Measurements from ENCODE around the gene TOX4.
A peak's percentile ranks its signal among the peaks of the same experiment; 100 is the strongest.
"Not testable (repeated sequence)": the region's sequence is repeated elsewhere in the genome, so short reads cannot be mapped to it uniquely, and the experiment has no call there.

The TOX4 gene

GRCh38 chr14:21476925-21477681, at the start of gene TOX4, which contains the start of gene RAB2B:
Gene TOX4, plus strand, starts transcription at chr14:21477195. Its CDS starts 84 bp downstream, at chr14:21477279.
Gene RAB2B, minus strand, starts transcription at chr14:21476959. Its CDS starts 87 bp downstream, at chr14:21476872.
- peak; percentile 99 for DNase-seq (ENCODE audit: low read depth, low spot score)
- in situ Hi-C loops (cut with HindIII; ENCODE audit: low sequenced_read_pairs) = no loop called here
- peak; percentile 98 for TF ChIP-seq CTCF (IDR thresholded peaks at IDR 0.05; ENCODE audit: low read depth, low read length)
- peak within 1 kb of the TSS; percentile 90 for H3K4me3 ChIP-seq (ENCODE audit: low read depth, low read length)

GRCh38 chr14:21428930-21429329, 48.1 kb upstream of the TOX4 start:
- in situ Hi-C loops (cut with HindIII; ENCODE audit: low sequenced_read_pairs) = no loop called here
- H3K4me3 ChIP-seq (ENCODE audit: low read depth, low read length) = no peak overlapping the region
- no peak for TF ChIP-seq CTCF (IDR thresholded peaks at IDR 0.05; ENCODE audit: low read depth, low read length)
- DNase-seq (ENCODE audit: low read depth, low spot score) = peak; percentile 21

- no peak overlapping the region for H3K4me3 ChIP-seq (ENCODE audit: low read depth, low read length)
- in situ Hi-C loops (cut with HindIII; ENCODE audit: low sequenced_read_pairs) = no loop called here
- DNase-seq (ENCODE audit: low read depth, low spot score) = no peak
- no peak for TF ChIP-seq CTCF (IDR thresholded peaks at IDR 0.05; ENCODE audit: low read depth, low read length)
Measured at GRCh38 chr14:21431126-21431525, 45.9 kb upstream of the TOX4 start.

DNA sequence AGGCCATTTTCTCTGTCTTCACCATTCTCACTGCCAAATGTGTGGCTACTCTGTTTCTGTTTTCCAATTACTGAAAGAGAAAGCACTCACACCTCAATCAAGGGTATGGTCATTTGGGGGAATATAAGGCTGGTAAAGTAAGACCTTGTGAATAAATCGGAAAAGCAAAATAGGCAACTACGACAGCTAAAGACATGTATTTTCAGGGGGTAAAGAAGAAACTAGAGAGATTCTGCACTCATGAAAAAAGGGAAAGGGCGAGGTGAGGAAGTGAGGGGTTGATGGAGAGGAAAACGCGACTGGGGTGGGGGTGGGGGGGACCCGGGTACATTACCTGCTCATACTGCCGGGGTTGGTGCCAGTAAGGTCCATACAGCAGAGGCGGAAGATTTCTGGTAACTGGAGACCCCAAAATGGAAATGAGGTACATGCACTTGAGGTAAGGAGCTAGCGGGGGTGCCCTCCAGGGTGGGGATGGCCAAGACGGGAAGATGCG, 40.4 kb upstream of the TOX4 start:
- H3K4me3 ChIP-seq (ENCODE audit: low read depth, low read length) = peak overlapping the region; percentile 89
- in situ Hi-C loops (cut with HindIII; ENCODE audit: low sequenced_read_pairs) = no loop called here
- peak; percentile 18 for DNase-seq (ENCODE audit: low read depth, low spot score)
- TF ChIP-seq CTCF (IDR thresholded peaks at IDR 0.05; ENCODE audit: low read depth, low read length) = no peak

DNA sequence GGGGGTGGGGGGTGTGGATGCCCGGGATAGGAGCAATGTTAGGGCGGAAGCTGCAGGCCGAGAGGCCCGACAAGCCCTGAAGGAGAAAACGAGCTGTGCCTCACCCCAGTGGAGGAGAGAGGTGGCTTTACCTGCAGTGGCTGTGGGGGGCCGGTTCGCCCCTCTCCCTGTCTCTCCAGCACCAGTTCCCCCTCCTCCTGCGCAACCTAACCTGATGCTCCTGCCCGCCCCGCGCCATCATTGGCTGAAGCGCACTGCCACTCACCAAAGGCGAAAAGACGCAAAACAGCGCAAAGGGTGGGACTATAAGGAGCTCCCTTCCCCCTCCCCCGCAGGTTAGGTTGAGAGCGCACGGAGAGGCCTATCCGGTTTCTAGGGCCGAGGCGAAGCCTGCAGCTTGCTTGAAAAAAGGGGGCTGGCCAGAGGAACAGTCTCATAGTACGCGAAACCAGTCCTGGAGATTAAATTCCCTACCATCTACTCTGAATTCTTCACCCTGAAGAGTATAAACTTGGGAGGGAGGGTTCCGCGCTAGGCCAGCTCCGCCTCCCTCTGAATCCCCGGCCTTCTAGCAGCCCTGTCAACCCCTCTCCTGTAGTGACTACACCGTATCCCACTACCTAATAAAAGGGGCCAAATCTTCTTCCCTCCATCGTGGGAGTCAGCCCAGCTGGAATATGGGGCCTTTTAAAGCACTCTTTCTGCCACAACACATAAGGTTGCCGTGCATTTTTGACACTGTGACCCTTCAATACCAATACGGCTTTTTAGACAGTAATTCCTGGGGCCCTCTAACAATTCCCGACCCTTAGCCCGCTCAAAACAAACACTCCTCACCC, 39.7 kb upstream of the TOX4 start:
- no peak for TF ChIP-seq CTCF (IDR thresholded peaks at IDR 0.05; ENCODE audit: low read depth, low read length)
- H3K4me3 ChIP-seq (ENCODE audit: low read depth, low read length) = peak overlapping the region; percentile 89
- peak; percentile 99 for DNase-seq (ENCODE audit: low read depth, low spot score)
- in situ Hi-C loops (cut with HindIII; ENCODE audit: low sequenced_read_pairs) = no loop called here

GRCh38 chr14:21440859-21441258, 36.1 kb upstream of the TOX4 start:
- in situ Hi-C loops (cut with HindIII; ENCODE audit: low sequenced_read_pairs) = no loop called here
- no peak for DNase-seq (ENCODE audit: low read depth, low spot score)
- TF ChIP-seq CTCF (IDR thresholded peaks at IDR 0.05; ENCODE audit: low read depth, low read length) = no peak
- H3K4me3 ChIP-seq (ENCODE audit: low read depth, low read length) = no peak overlapping the region

DNA sequence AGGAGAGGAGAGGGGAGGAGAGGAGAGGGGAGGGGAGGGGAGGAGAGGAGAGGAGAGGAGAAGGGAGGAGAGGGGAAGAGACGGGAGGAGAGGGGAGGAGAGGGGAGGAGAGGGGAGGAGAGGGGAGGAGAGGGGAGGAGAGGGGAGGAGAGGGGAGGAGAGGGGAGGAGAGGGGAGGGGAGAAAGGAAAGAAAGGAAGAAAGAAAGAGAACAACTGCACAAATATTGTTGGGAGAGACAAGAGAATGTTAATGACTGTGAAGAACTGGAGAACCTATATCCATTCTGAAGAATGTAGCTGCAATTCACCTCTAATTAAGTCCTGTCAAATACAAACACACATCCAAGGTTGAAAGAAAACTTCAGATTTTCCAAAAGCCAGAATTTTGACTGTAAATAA, 34.3 kb upstream of the TOX4 start:
- in situ Hi-C loops (cut with HindIII; ENCODE audit: low sequenced_read_pairs); H3K4me3 ChIP-seq (ENCODE audit: low read depth, low read length); DNase-seq (ENCODE audit: low read depth, low spot score): not testable (repeated sequence)

All from astrocyte of the spinal cord (primary cell).